SK-N-SH (cell line): ENCODE data around the gene CCDC61. TPM values are rescaled to one million over a fixed set of nuclear protein-coding genes. Genes with fewer than 3 reads are reported as not detected.

ENCODE experiments used
- CTCF ChIA-PET: fragments of 300-600, 350-600 bp; formaldehyde crosslinking; extraction: SDS; loops from one replicate; lab custom pipeline; 2021; lab: Yijun Ruan, JAX
- POLR2A ChIA-PET: fragments of 350-600 bp; sonication (Branson Sonifier 250); formaldehyde crosslinking; extraction: SDS; loops from one replicate; lab custom pipeline; 2020; ENCODE audit warnings: antibody characterized with exemption, inconsistent platforms; lab: Yijun Ruan, JAX
- DNase-seq: peaks from one replicate; pipeline ENCODE4 v3.0.0; 2012
- H2AFZ ChIP-seq: fragments of 200-600 bp; sonication (generic); 2 replicates; pipeline ENCODE4 v1.8.1; 2016; ENCODE audit warnings: antibody characterized with exemption, mild to moderate bottlenecking, low read depth
- H3F3A ChIP-seq: fragments of 200-600 bp; sonication (generic); replicated peaks from 2 replicates; pipeline ENCODE3; 2016; ENCODE audit warnings: antibody characterized with exemption, mild to moderate bottlenecking; ENCODE audit not compliant: insufficient read depth
- H3K27ac ChIP-seq, 2 experiments: fragments of 200-500 bp in 1 of 2; fragments of 200-600 bp in 1 of 2; sonication (Bioruptor generic) in 1 of 2; sonication (generic), shearing (Covaris generic) in 1 of 2; 2 replicates each; pipeline versions ENCODE4 v1.5.1 to v1.6.1; 2014 to 2016; ENCODE audit warnings: low read depth in 2 of 2, inconsistent platforms in 1 of 2, low read length in 1 of 2, mild to moderate bottlenecking in 1 of 2, mixed read lengths in 1 of 2
- H3K27me3 ChIP-seq: fragments of 200-600 bp; sonication (generic), shearing (Covaris generic); 2 replicates; pipeline ENCODE4 v1.6.1; 2016; ENCODE audit warnings: mixed run types; ENCODE audit not compliant: insufficient read depth
- H3K36me3 ChIP-seq, 2 experiments: fragments of 200-500 bp in 1 of 2; fragments of 200-600 bp in 1 of 2; sonication (Bioruptor generic) in 1 of 2; sonication (generic) in 1 of 2; replicated peaks in 1 of 2; 2 replicates each; pipeline versions ENCODE3 to v1.5.1; 2014 to 2016; ENCODE audit warnings: low read length in 1 of 2, mild to moderate bottlenecking in 1 of 2; ENCODE audit not compliant: insufficient read depth in 2 of 2, control insufficient read depth in 1 of 2
- H3K4me1 ChIP-seq, 2 experiments: fragments of 200-500 bp in 1 of 2; fragments of 200-600 bp in 1 of 2; sonication (Bioruptor generic) in 1 of 2; sonication (generic), shearing (Covaris generic) in 1 of 2; 2 replicates each; pipeline versions ENCODE4 v1.5.1 to v1.6.1; 2014 to 2016; ENCODE audit warnings: low read depth in 1 of 2, low read length in 1 of 2, mixed run types in 1 of 2; ENCODE audit not compliant: insufficient read depth in 2 of 2, control insufficient read depth in 1 of 2
- H3K4me2 ChIP-seq: fragments of 200-600 bp; sonication (generic), shearing (Covaris generic); 2 replicates; pipeline ENCODE4 v1.6.1; 2017; ENCODE audit warnings: mixed run types
- H3K4me3 ChIP-seq, 2 experiments: fragments of 200-500 bp in 1 of 2; fragments of 200-600 bp in 1 of 2; sonication (Bioruptor generic) in 1 of 2; sonication (generic), shearing (Covaris generic) in 1 of 2; 2 replicates each; pipeline versions ENCODE4 v1.5.1 to v1.8.1; 2014 to 2016; ENCODE audit warnings: low read depth in 2 of 2, inconsistent platforms in 1 of 2, low read length in 1 of 2, mild to moderate bottlenecking in 1 of 2, mixed read lengths in 1 of 2, moderate library complexity in 1 of 2
- H3K79me2 ChIP-seq: fragments of 200-600 bp; sonication (generic); 2 replicates; pipeline ENCODE4 v1.8.1; 2017; ENCODE audit warnings: mild to moderate bottlenecking; ENCODE audit not compliant: insufficient read depth
- H3K9ac ChIP-seq: fragments of 200-600 bp; sonication (generic); 2 replicates; pipeline ENCODE4 v1.6.1; 2017; ENCODE audit warnings: mixed run types
- H3K9me2 ChIP-seq: fragments of 200-600 bp; sonication (generic); 2 replicates; pipeline ENCODE4 v1.6.1; 2017; ENCODE audit warnings: mixed run types
- H3K9me3 ChIP-seq: fragments of 200-600 bp; sonication (generic); 2 replicates; pipeline ENCODE4 v1.6.1; 2017; ENCODE audit warnings: mixed run types, mild to moderate bottlenecking, moderate library complexity
- H4K20me1 ChIP-seq: fragments of 200-600 bp; sonication (generic); 2 replicates; pipeline ENCODE4 v1.6.1; 2017; ENCODE audit warnings: mild to moderate bottlenecking, mixed run types; ENCODE audit not compliant: insufficient read depth
- FOSL2 ChIP-seq: IDR thresholded peaks from 2 replicates; pipeline ENCODE4 v1.4.0; 2012; ENCODE audit warnings: low read depth, mild to moderate bottlenecking, moderate library complexity, borderline replicate concordance
- FOXM1 ChIP-seq: IDR thresholded peaks from 2 replicates; pipeline ENCODE4 v1.4.0; 2012; ENCODE audit warnings: low read depth, mild to moderate bottlenecking
- GABPA ChIP-seq: IDR thresholded peaks from 2 replicates; pipeline ENCODE4 v1.4.0; 2012; ENCODE audit warnings: low read depth, mild to moderate bottlenecking
- MEF2A ChIP-seq: IDR thresholded peaks from 2 replicates; pipeline ENCODE4 v1.4.0; 2012; ENCODE audit warnings: low read depth, borderline replicate concordance
- MXI1 ChIP-seq: IDR thresholded peaks from 2 replicates; pipeline ENCODE4 v1.6.1; 2012; ENCODE audit warnings: mild to moderate bottlenecking, low read depth, low read length, improper control_type of control experiment
- NFIC ChIP-seq: IDR thresholded peaks from 2 replicates; pipeline ENCODE4 v1.4.0; 2012; ENCODE audit warnings: borderline replicate concordance
- NRF1 ChIP-seq: IDR thresholded peaks from 2 replicates; pipeline ENCODE4 v1.6.1; 2012; ENCODE audit warnings: low read depth, mild to moderate bottlenecking, low read length
- POLR2AphosphoS5 ChIP-seq: IDR thresholded peaks from 2 replicates; pipeline ENCODE4 v1.6.1; 2012; ENCODE audit warnings: low read depth, low read length
- RAD21 ChIP-seq: IDR thresholded peaks from 2 replicates; pipeline ENCODE4 v1.6.1; 2012; ENCODE audit warnings: mild to moderate bottlenecking, low read length
- RCOR1 ChIP-seq: fragments of 150-350 bp; IDR thresholded peaks from 2 replicates; pipeline ENCODE4 v1.6.1; 2017; ENCODE audit warnings: antibody characterized with exemption, low read length
- RFX5 ChIP-seq: IDR thresholded peaks from 2 replicates; pipeline ENCODE4 v1.6.1; 2012; ENCODE audit warnings: mild to moderate bottlenecking, improper control_type of control experiment, low read length
- SIN3A ChIP-seq: IDR thresholded peaks from 2 replicates; pipeline ENCODE4 v1.6.1; 2012; ENCODE audit warnings: low read depth, mild to moderate bottlenecking, low read length, moderate library complexity, borderline replicate concordance
- SMC3 ChIP-seq: IDR thresholded peaks from 2 replicates; pipeline ENCODE4 v1.6.1; 2012; ENCODE audit warnings: low read depth, low read length, improper control_type of control experiment
- WGBS: methylation state at CpG from one replicate; pipeline ENCODE4 v1.1.6; 2017; ENCODE audit warnings: low lambda C conversion rate; 5-methylcytosine and 5-hydroxymethylcytosine counted together
- polyA plus RNA-seq, 3 experiments: library from polyadenylated mRNA; depleted of rRNA; stranded (reverse); fragments of >200 nt; gene quantifications; 2 replicates each; pipeline ENCODE4 v1.2.3, GENCODE V29; 2012
- TF ChIP-seq, protein P1 (sequence below): IDR thresholded peaks from 2 replicates; pipeline ENCODE4 v1.6.1; 2012; ENCODE audit warnings: mild to moderate bottlenecking, low read depth, low read length, moderate library complexity
- TF ChIP-seq, protein P2 (sequence below): IDR thresholded peaks from 2 replicates; pipeline ENCODE4 v1.4.0; 2012; ENCODE audit warnings: low read depth, borderline replicate concordance
- TF ChIP-seq, protein P3 (sequence below): fragments of 150-350 bp; IDR thresholded peaks from 2 replicates; pipeline ENCODE4 v1.6.1; 2017; ENCODE audit warnings: antibody characterized with exemption, low read length, low read depth, borderline replicate concordance
- TF ChIP-seq, protein P4 (sequence below): IDR thresholded peaks from 2 replicates; pipeline ENCODE4 v1.4.0; 2012; ENCODE audit warnings: low read depth, borderline replicate concordance
- TF ChIP-seq, protein P5 (sequence below): IDR thresholded peaks from 2 replicates; pipeline ENCODE4 v1.4.0; 2012; ENCODE audit warnings: low read depth
- TF ChIP-seq, protein P6 (sequence below): fragments of 150-350 bp; IDR thresholded peaks from 2 replicates; pipeline ENCODE4 v1.6.1; 2016; ENCODE audit warnings: mild to moderate bottlenecking, low read depth, low read length
- TF ChIP-seq, protein P7 (sequence below): IDR thresholded peaks from 2 replicates; pipeline ENCODE4; 2012

Gene CCDC61
- polyA plus RNA-seq, 1 of the 3 experiments (the other 2 are of a cell fraction) = 6.8 TPM

DNA sequence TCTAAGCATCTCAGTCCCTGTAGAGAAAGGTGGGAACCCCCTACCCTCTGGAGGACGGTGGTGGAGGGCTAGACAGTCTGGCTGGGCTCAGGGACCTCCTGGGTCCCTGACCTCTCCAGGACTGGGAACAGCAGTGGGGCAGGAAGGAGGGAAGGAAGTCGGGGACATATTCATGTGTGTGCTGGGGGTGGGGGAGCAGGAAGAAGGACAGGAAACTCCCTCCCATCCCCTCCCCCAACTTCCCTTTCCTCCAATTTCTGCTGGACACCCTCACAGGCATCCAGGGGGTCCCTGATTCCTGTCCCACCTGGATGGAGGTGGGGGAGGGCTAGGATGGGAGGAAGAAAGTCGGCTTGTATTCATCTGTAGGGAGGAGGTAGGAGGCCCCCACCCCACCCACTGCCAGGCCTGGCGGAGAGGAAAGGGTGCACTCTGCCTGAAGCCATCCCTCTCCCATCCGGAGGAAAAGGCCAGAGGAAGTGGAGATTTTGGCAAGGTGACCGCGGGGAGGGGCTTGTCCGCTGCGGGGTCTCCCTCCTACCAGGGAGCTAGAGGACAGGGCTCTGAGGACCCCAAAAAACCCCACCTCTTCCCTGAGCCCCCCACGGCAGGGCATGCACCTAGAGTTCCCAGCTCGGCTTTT, 23.9 kb upstream of the CCDC61 start:
- no peak overlapping the region for H2AFZ ChIP-seq
- H3K9ac ChIP-seq = no peak overlapping the region
- H3K9me2 ChIP-seq = no peaks in the 10 kb centered on the region
- no peak overlapping the region for H3K27ac ChIP-seq
- ChIA-PET CTCF (no interaction called here), POLR2A (no interaction called here)
- no peak overlapping the region for H3K4me3 ChIP-seq
- 81% methylated on average over 10 of the region's 11 CpGs for WGBS
- peaks cover 8% of the 10 kb centered on the region for H3F3A ChIP-seq
- peak overlapping the region; percentile 79 for H3K4me2 ChIP-seq
- H3K36me3 ChIP-seq = no peaks in the 10 kb centered on the region
- no peaks in the 10 kb centered on the region for H4K20me1 ChIP-seq
- TF ChIP-seq NFIC (no peak), SMC3 (no peak), FOSL2 (no peak), POLR2AphosphoS5 (no peak), RFX5 (no peak), SIN3A (no peak), NRF1 (no peak), FOXM1 (no peak), GABPA (no peak), MXI1 (no peak), RAD21 (no peak), RCOR1 (no peak), MEF2A (no peak)
- TF ChIP-seq, protein P1, sequence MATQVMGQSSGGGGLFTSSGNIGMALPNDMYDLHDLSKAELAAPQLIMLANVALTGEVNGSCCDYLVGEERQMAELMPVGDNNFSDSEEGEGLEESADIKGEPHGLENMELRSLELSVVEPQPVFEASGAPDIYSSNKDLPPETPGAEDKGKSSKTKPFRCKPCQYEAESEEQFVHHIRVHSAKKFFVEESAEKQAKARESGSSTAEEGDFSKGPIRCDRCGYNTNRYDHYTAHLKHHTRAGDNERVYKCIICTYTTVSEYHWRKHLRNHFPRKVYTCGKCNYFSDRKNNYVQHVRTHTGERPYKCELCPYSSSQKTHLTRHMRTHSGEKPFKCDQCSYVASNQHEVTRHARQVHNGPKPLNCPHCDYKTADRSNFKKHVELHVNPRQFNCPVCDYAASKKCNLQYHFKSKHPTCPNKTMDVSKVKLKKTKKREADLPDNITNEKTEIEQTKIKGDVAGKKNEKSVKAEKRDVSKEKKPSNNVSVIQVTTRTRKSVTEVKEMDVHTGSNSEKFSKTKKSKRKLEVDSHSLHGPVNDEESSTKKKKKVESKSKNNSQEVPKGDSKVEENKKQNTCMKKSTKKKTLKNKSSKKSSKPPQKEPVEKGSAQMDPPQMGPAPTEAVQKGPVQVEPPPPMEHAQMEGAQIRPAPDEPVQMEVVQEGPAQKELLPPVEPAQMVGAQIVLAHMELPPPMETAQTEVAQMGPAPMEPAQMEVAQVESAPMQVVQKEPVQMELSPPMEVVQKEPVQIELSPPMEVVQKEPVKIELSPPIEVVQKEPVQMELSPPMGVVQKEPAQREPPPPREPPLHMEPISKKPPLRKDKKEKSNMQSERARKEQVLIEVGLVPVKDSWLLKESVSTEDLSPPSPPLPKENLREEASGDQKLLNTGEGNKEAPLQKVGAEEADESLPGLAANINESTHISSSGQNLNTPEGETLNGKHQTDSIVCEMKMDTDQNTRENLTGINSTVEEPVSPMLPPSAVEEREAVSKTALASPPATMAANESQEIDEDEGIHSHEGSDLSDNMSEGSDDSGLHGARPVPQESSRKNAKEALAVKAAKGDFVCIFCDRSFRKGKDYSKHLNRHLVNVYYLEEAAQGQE = no peak
- TF ChIP-seq, protein P2, sequence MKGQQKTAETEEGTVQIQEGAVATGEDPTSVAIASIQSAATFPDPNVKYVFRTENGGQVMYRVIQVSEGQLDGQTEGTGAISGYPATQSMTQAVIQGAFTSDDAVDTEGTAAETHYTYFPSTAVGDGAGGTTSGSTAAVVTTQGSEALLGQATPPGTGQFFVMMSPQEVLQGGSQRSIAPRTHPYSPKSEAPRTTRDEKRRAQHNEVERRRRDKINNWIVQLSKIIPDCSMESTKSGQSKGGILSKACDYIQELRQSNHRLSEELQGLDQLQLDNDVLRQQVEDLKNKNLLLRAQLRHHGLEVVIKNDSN = no peak
- TF ChIP-seq, protein P3, sequence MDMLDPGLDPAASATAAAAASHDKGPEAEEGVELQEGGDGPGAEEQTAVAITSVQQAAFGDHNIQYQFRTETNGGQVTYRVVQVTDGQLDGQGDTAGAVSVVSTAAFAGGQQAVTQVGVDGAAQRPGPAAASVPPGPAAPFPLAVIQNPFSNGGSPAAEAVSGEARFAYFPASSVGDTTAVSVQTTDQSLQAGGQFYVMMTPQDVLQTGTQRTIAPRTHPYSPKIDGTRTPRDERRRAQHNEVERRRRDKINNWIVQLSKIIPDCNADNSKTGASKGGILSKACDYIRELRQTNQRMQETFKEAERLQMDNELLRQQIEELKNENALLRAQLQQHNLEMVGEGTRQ = no peak
- TF ChIP-seq, protein P4, sequence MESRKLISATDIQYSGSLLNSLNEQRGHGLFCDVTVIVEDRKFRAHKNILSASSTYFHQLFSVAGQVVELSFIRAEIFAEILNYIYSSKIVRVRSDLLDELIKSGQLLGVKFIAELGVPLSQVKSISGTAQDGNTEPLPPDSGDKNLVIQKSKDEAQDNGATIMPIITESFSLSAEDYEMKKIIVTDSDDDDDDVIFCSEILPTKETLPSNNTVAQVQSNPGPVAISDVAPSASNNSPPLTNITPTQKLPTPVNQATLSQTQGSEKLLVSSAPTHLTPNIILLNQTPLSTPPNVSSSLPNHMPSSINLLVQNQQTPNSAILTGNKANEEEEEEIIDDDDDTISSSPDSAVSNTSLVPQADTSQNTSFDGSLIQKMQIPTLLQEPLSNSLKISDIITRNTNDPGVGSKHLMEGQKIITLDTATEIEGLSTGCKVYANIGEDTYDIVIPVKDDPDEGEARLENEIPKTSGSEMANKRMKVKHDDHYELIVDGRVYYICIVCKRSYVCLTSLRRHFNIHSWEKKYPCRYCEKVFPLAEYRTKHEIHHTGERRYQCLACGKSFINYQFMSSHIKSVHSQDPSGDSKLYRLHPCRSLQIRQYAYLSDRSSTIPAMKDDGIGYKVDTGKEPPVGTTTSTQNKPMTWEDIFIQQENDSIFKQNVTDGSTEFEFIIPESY = no peak
- TF ChIP-seq, protein P5, sequence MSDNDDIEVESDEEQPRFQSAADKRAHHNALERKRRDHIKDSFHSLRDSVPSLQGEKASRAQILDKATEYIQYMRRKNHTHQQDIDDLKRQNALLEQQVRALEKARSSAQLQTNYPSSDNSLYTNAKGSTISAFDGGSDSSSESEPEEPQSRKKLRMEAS = no peak
- TF ChIP-seq, protein P6, sequence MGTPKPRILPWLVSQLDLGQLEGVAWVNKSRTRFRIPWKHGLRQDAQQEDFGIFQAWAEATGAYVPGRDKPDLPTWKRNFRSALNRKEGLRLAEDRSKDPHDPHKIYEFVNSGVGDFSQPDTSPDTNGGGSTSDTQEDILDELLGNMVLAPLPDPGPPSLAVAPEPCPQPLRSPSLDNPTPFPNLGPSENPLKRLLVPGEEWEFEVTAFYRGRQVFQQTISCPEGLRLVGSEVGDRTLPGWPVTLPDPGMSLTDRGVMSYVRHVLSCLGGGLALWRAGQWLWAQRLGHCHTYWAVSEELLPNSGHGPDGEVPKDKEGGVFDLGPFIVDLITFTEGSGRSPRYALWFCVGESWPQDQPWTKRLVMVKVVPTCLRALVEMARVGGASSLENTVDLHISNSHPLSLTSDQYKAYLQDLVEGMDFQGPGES = no peak
- TF ChIP-seq, protein P7, sequence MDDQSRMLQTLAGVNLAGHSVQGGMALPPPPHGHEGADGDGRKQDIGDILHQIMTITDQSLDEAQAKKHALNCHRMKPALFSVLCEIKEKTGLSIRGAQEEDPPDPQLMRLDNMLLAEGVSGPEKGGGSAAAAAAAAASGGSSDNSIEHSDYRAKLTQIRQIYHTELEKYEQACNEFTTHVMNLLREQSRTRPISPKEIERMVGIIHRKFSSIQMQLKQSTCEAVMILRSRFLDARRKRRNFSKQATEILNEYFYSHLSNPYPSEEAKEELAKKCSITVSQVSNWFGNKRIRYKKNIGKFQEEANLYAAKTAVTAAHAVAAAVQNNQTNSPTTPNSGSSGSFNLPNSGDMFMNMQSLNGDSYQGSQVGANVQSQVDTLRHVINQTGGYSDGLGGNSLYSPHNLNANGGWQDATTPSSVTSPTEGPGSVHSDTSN = no peak
- no peaks in the 10 kb centered on the region for H3K79me2 ChIP-seq
- H3K27me3 ChIP-seq = no peaks in the 10 kb centered on the region
- DNase-seq = no peak
- peaks cover 0 to 9% of the 10 kb centered on the region in 2 experiments; a peak in 1 of 4 replicates for H3K4me1 ChIP-seq
- H3K9me3 ChIP-seq = no peaks in the 10 kb centered on the region
